K562 (cell line): ENCODE measurements around the gene OPTN. TPM values are rescaled to one million over a fixed set of nuclear protein-coding genes. Genes with fewer than 3 reads are reported as not detected.

ENCODE experiments used
- CBX5 ChIP-seq: IDR thresholded peaks from 2 replicates; pipeline ENCODE4 v1.6.1; 2014; ENCODE audit warnings: low read depth, borderline replicate concordance
- CREM ChIP-seq: IDR thresholded peaks from 2 replicates; pipeline ENCODE4 v1.6.1; 2014; ENCODE audit warnings: antibody characterized with exemption, low read depth
- ETV1 ChIP-seq: fragments of 450-650 bp; conservative IDR thresholded peaks from 2 replicates; pipeline ENCODE4 v1.6.1; 2016; ENCODE audit warnings: missing genetic modification characterization, control low read depth, low read depth, missing compliant biosample characterization
- MAFF ChIP-seq: IDR thresholded peaks from 2 replicates; pipeline ENCODE4 v1.6.1; 2012; ENCODE audit warnings: low read length, improper control_type of control experiment
- MAX ChIP-seq: sonication (generic); formaldehyde crosslinking; IDR thresholded peaks from 2 replicates; pipeline ENCODE4 v1.9.0; 2022; ENCODE audit warnings: mild to moderate bottlenecking, missing genetic modification reagents
- MECOM ChIP-seq: fragments of 250-450 bp; sonication (Bioruptor Pico); IDR thresholded peaks from 2 replicates; pipeline ENCODE4 v1.8.0; 2022; ENCODE audit warnings: inconsistent platforms
- NR4A1 ChIP-seq, 2 experiments: fragments of 250-450 bp in 1 of 2; fragments of 450-650 bp in 1 of 2; sonication (Bioruptor Pico) in 1 of 2; IDR thresholded peaks; 2 replicates each; pipeline versions ENCODE4 v1.4.0 to v1.6.1; 2016 to 2020; ENCODE audit warnings: mild to moderate bottlenecking in 2 of 2, missing compliant biosample characterization in 1 of 2, missing genetic modification characterization in 1 of 2, moderate library complexity in 1 of 2
- RBM34 ChIP-seq: fragments of 200-400 bp; formaldehyde crosslinking; IDR thresholded peaks from 2 replicates; pipeline ENCODE4 v1.6.1; 2018; ENCODE audit warnings: low read length, borderline replicate concordance; ENCODE audit not compliant: insufficient read depth
- RCOR1 ChIP-seq, 2 experiments: IDR thresholded peaks; 2 replicates each; pipeline ENCODE4 v1.6.1; 2012; ENCODE audit warnings: low read depth in 2 of 2, low read length in 2 of 2, borderline replicate concordance in 1 of 2, improper control_type of control experiment in 1 of 2
- TGIF2 ChIP-seq: sonication (generic); formaldehyde crosslinking; IDR thresholded peaks from 2 replicates; pipeline ENCODE4 v1.8.1; 2022; ENCODE audit warnings: mild to moderate bottlenecking, missing genetic modification reagents, moderate library complexity
- THRA ChIP-seq: fragments of 450-650 bp; IDR thresholded peaks from 2 replicates; pipeline ENCODE4 v1.6.1; 2017; ENCODE audit warnings: mild to moderate bottlenecking, moderate library complexity
- ZBTB2 ChIP-seq: fragments of 450-650 bp; IDR thresholded peaks from 2 replicates; pipeline ENCODE4 v1.6.1; 2016; ENCODE audit warnings: antibody characterized with exemption
- ZNF224 ChIP-seq: sonication (generic); formaldehyde crosslinking; IDR thresholded peaks from 2 replicates; pipeline ENCODE4 v1.8.0; 2022; ENCODE audit warnings: mild to moderate bottlenecking, missing genetic modification reagents
- ZNF384 ChIP-seq: IDR thresholded peaks from 2 replicates; pipeline ENCODE4 v1.6.1; 2012; ENCODE audit warnings: low read depth, low read length, improper control_type of control experiment
- ZNF518B ChIP-seq: fragments of 250-450 bp; sonication (Bioruptor Pico); IDR thresholded peaks from 2 replicates; pipeline ENCODE4 v1.5.0; 2021; ENCODE audit warnings: mild to moderate bottlenecking, moderate library complexity
- polyA plus RNA-seq, 8 experiments: library from polyadenylated mRNA; depleted of rRNA in 4 of 8; stranded (reverse) in 5 of 8; unstranded in 3 of 8; fragments of >200 nt; fragmentation: Nextera tagmentation in 2 of 8; fragmentation: Illumina TruSeq in 1 of 8; extraction: Ambion mirVana in 2 of 8; extraction: Trizol in 1 of 8; gene quantifications; 2 replicates each; pipeline versions ENCODE4 v1.2.1 to v1.2.3, GENCODE V29; 2011 to 2014; ENCODE audit warnings: inconsistent platforms in 1 of 8, missing spikeins in 1 of 8
- total RNA-seq, 7 experiments: library from RNA; depleted of rRNA in 6 of 7; stranded (reverse); fragments of >200 nt in 6 of 7; fragmentation: Illumina TruSeq in 2 of 7; extraction: Trizol in 2 of 7; gene quantifications; 2 replicates each; pipeline versions ENCODE4 v1.2.1 to v1.2.3, GENCODE V29; 2011 to 2021; ENCODE audit warnings: low replicate concordance in 1 of 7
- TF ChIP-seq, protein P1 (sequence below): fragments of 250-450 bp; sonication (Bioruptor Pico); IDR thresholded peaks from 2 replicates; pipeline ENCODE4 v1.5.0; 2022; ENCODE audit warnings: mild to moderate bottlenecking

The OPTN gene
- total and polyA plus RNA-seq, 9 of the 15 experiments (the other 6 are each of a cell fraction or from before 2014, with no cell fraction given) = 2.2 to 6.8 (median 5.0) TPM

DNA sequence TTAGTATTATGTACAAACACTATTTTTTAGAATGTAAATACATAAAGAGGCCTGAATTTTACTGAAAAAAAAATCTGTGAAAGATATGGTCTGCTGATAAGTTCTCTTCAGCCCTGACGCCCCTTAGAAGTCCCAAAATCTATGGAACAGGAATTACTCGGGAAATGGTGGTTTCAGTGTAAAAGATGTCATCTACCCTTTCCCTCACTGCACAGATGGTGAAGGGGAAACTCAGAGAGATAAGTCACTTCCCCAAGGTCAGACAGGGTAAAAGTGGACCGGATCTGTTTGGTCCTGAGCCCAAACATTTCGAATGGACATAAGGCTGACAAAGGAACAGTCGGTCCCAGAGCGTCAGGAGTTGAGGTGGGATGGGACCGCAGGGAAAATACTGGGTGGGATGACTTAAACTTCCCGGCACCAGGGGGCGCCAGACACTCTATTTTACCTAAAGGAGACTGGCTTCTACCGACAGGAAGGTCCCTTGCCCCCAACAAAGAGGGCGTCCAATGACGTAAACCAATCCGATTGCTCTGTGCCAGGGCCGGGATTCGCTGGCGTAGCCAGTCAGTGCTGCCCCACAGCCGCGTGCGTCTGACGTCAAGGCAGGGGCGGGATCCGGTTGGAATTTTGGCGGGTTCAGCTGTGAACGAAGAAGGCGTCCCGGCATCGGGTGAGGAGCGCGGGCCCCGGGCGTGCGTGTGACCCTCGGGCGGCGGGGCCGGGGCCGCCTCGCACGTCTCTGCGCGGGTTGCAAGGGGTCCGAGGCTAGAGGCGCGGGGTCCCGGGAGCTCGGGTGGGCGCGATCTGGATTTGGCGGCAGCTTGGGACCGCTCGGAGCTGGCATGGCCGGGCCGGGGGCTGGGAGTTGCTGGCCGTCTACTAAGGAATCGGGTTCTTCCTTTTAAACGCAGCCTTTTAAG is 61.2 kb downstream of the OPTN start, which contains the start of gene MCM10 (continued):
- TF ChIP-seq THRA (no peak), ZBTB2 (no peak), CREM (peak; percentile 97), MAX (peak; percentile 92), NR4A1 (CRISPR knock-in tag; IDR thresholded peaks at IDR 0.05) (no peak), NR4A1 (tag; IDR thresholded peaks at IDR 0.05) (no peak), ZNF384 (no peak), RCOR1 (IDR thresholded peaks at IDR 0.05; ENCODE audit: borderline replicate concordance in 1 of 2, low read depth in 2 of 2, low read length in 2 of 2) (peak in 1 of 2 experiments; percentile 71; a peak in 2 of 4 replicates), ZNF224 (CRISPR knock-in tag) (no peak), MAFF (no peak), ETV1 (tag) (no peak), MECOM (no peak), TGIF2 (no peak), ZNF518B (CRISPR knock-in tag) (no peak), CBX5 (no peak), RBM34 (no peak)
- TF ChIP-seq, protein P1, sequence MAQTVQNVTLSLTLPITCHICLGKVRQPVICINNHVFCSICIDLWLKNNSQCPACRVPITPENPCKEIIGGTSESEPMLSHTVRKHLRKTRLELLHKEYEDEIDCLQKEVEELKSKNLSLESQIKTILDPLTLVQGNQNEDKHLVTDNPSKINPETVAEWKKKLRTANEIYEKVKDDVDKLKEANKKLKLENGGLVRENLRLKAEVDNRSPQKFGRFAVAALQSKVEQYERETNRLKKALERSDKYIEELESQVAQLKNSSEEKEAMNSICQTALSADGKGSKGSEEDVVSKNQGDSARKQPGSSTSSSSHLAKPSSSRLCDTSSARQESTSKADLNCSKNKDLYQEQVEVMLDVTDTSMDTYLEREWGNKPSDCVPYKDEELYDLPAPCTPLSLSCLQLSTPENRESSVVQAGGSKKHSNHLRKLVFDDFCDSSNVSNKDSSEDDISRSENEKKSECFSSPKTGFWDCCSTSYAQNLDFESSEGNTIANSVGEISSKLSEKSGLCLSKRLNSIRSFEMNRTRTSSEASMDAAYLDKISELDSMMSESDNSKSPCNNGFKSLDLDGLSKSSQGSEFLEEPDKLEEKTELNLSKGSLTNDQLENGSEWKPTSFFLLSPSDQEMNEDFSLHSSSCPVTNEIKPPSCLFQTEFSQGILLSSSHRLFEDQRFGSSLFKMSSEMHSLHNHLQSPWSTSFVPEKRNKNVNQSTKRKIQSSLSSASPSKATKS (CRISPR knock-in tag) = no peak
